Fibroblast of lung (primary cell): ENCODE measurements around the gene TDG. TPM values are rescaled to one million over a fixed set of nuclear protein-coding genes. Genes with fewer than 3 reads are reported as not detected.

Experiments used
- DNase-seq, 2 donors: peaks; one replicate each; pipeline versions ENCODE4 v3.0.0 to v3.0.0-alpha.2; 2010; ENCODE audit warnings: low read depth in 2 of 2
- H2AFZ ChIP-seq: 2 replicates; pipeline ENCODE4 v1.5.1; 2012; ENCODE audit warnings: low read length, control low read depth, inconsistent platforms
- H3K27ac ChIP-seq: 2 replicates; pipeline ENCODE4 v1.5.1; 2011; ENCODE audit warnings: low read length, control low read depth; ENCODE audit not compliant: insufficient read depth
- H3K27me3 ChIP-seq: 2 replicates; pipeline ENCODE4 v1.5.1; 2011; ENCODE audit warnings: mild to moderate bottlenecking, low read length; ENCODE audit not compliant: control insufficient read depth, insufficient read depth
- H3K36me3 ChIP-seq: 2 replicates; pipeline ENCODE4 v1.5.1; 2011; ENCODE audit warnings: low read length; ENCODE audit not compliant: control insufficient read depth, insufficient read depth
- H3K4me1 ChIP-seq: 2 replicates; pipeline ENCODE4 v1.5.1; 2011; ENCODE audit warnings: low read length; ENCODE audit not compliant: control insufficient read depth, insufficient read depth; ENCODE audit errors: extremely low read depth
- H3K4me2 ChIP-seq: 2 replicates; pipeline ENCODE4 v1.5.1; 2011; ENCODE audit warnings: low read length, control low read depth; ENCODE audit not compliant: insufficient read depth; ENCODE audit errors: extremely low read depth
- H3K4me3 ChIP-seq, 4 experiments: fragments of 200-600 bp in 1 of 4; sonication (generic) in 1 of 4; replicated peaks in 1 of 4; 2 replicates each; pipeline ENCODE4 v1.5.1; 2011 to 2016; ENCODE audit warnings: low read length in 4 of 4, low read depth in 3 of 4, mild to moderate bottlenecking in 3 of 4, control low read depth in 2 of 4, inconsistent platforms in 1 of 4, mixed read lengths in 1 of 4; ENCODE audit not compliant: insufficient read depth in 1 of 4; ENCODE audit errors: control extremely low read depth in 1 of 4
- H3K79me2 ChIP-seq: 2 replicates; pipeline ENCODE4 v1.5.1; 2012; ENCODE audit warnings: mild to moderate bottlenecking, low read length, inconsistent platforms; ENCODE audit not compliant: control insufficient read depth, insufficient read depth
- H3K9ac ChIP-seq: 2 replicates; pipeline ENCODE4 v1.5.1; 2011; ENCODE audit warnings: mild to moderate bottlenecking, low read length, control low read depth; ENCODE audit not compliant: insufficient read depth
- H3K9me3 ChIP-seq: 2 replicates; pipeline ENCODE4 v1.5.1; 2012; ENCODE audit warnings: low read depth, low read length; ENCODE audit not compliant: control insufficient read depth, insufficient read depth
- H4K20me1 ChIP-seq: 2 replicates; pipeline ENCODE4 v1.5.1; 2011; ENCODE audit warnings: low read length; ENCODE audit not compliant: control insufficient read depth, insufficient read depth; ENCODE audit errors: extremely low read depth
- CTCF ChIP-seq, 2 donors: IDR thresholded peaks in 1 of 2; conservative IDR thresholded peaks in 1 of 2; 1 replicate in 1 of 2; 2 replicates in 1 of 2; pipeline ENCODE4 v1.5.1; 2011 to 2012; ENCODE audit warnings: low read length in 2 of 2, control low read depth in 1 of 2, inconsistent platforms in 1 of 2, low read depth in 1 of 2, mild to moderate bottlenecking in 1 of 2
- EZH2 ChIP-seq: IDR thresholded peaks from 2 replicates; pipeline ENCODE4 v1.5.1; 2012; ENCODE audit warnings: low read length, control low read depth, mild to moderate bottlenecking; ENCODE audit errors: missing control alignments
- polyA plus RNA-seq, 2 donors: library from polyadenylated mRNA; depleted of rRNA in 1 of 2; stranded (reverse) in 1 of 2; unstranded in 1 of 2; fragments of >200 nt; gene quantifications; 2 replicates each; pipeline ENCODE4 v1.2.1, GENCODE V29; 2011 to 2012; ENCODE audit warnings: missing spikeins in 1 of 2
- total RNA-seq: library from RNA; depleted of rRNA; stranded (reverse); fragments of >200 nt; gene quantifications from 2 replicates; pipeline ENCODE4 v1.2.1, GENCODE V29; 2014

TDG gene
- total and polyA plus RNA-seq, 2 donors (not counting 1 experiment from before 2014, with no cell fraction given): 18.8 to 19.4 TPM

DNA sequence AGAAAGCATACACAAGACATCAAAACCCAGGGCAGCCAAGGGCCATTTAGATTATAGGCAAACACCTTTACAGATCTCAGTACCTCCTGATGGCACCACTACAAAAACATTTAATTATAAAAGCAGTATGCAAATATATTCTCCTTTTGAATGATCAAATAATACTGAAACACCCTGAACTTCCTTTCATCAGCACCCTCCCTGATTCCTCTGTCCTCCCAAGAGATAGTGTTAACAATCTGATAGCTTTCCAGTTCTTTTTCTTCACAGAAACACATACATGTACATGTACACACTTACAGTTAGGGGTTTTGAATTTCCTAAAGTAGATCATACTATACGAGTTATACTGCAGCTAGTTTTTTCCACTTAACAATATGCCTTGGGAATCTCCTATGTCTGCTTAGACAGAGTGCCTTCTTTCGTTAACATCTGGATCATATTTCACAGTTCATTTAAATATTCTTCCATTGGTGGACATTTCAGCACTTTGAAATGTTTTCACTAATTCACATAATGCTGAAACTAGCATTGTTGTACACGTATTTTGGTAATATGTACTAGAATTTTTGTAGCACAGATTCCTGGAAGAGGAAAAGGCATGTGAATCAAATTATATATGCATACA, 35.2 kb downstream of the TDG start:
- Histone ChIP-seq H3K27ac (no peak overlapping the region), H3K4me1 (no peaks in the 10 kb centered on the region), H3K36me3 (no peaks in the 10 kb centered on the region), H3K79me2 (no peaks in the 10 kb centered on the region), H3K9me3 (no peaks in the 10 kb centered on the region), H3K4me2 (no peak overlapping the region), H4K20me1 (no peaks in the 10 kb centered on the region), H2AFZ (no peak overlapping the region), H3K4me3 (no peak overlapping the region), H3K9ac (no peak overlapping the region), H3K27me3 (no peaks in the 10 kb centered on the region)
- no peak for TF ChIP-seq EZH2
- no peak for TF ChIP-seq CTCF (conservative IDR thresholded peaks at IDR 0.05 in 1 of 2, IDR thresholded peaks at IDR 0.05 in 1 of 2; ENCODE audit: low read depth in 1 of 2, low read length in 2 of 2)
- DNase-seq: peak in 1 of 2 donors; percentile 8

DNA sequence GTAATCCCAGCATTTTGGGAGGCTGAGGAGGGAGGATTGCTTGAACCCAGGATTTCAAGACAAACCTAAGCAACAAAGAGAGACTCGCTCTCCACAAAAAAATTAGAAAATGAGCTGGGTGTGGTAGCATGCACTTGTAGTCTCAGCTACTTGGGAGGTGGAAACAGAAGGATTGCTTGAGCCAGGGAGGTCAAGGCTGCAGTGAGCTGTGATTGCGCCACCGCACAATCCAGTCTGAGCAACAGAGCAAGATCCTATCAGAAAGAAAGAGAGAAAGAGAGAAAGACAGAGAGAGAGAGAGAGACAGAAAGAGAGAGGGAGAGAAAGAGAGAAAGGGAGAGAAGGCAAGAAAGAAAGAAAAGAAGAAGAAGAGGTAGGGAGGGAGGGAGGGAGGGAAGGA, 37.0 kb downstream of the TDG start:
- Histone ChIP-seq H3K79me2 (no peaks in the 10 kb centered on the region), H3K27ac (no peak overlapping the region), H3K9ac (no peak overlapping the region), H3K36me3 (no peaks in the 10 kb centered on the region), H2AFZ (no peak overlapping the region), H4K20me1 (no peaks in the 10 kb centered on the region), H3K27me3 (no peaks in the 10 kb centered on the region), H3K4me3 (no peak overlapping the region), H3K4me1 (peaks cover 5% of the 10 kb centered on the region), H3K9me3 (no peaks in the 10 kb centered on the region), H3K4me2 (no peak overlapping the region)
- DNase-seq: no peak
- TF ChIP-seq EZH2 (no peak), CTCF (conservative IDR thresholded peaks at IDR 0.05 in 1 of 2, IDR thresholded peaks at IDR 0.05 in 1 of 2; ENCODE audit: low read depth in 1 of 2, low read length in 2 of 2) (no peak)

DNA sequence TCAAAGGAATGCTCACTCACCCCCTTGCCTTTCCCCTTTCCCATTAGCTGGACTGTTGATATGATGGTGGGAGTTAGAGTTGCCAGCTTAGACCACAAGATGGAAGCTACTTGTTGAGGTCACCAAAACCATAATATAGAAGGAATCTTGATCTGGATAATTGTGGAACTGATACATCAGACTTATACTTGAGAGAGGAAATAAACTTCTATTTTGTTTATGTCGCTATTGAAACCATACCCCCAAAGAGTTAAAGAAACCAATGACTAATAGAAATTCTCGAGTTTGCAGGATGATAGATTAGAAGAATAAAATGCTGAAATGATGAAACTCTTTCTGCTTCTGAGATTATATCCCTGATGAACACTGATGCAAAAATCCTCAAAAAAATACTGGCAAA, 37.9 kb downstream of the TDG start:
- Histone ChIP-seq H3K4me3 (no peak overlapping the region), H3K27me3 (no peaks in the 10 kb centered on the region), H3K4me2 (no peak overlapping the region), H3K4me1 (peaks cover 5% of the 10 kb centered on the region), H3K79me2 (no peaks in the 10 kb centered on the region), H3K9me3 (no peaks in the 10 kb centered on the region), H3K27ac (no peak overlapping the region), H4K20me1 (no peaks in the 10 kb centered on the region), H3K36me3 (no peaks in the 10 kb centered on the region), H3K9ac (no peak overlapping the region), H2AFZ (no peak overlapping the region)
- TF ChIP-seq CTCF (conservative IDR thresholded peaks at IDR 0.05 in 1 of 2, IDR thresholded peaks at IDR 0.05 in 1 of 2; ENCODE audit: low read depth in 1 of 2, low read length in 2 of 2): no peak
- TF ChIP-seq EZH2: no peak
- peak in 1 of 2 donors; percentile 40 for DNase-seq
